PC-9 (cell line): ENCODE measurements around the gene PPIE. TPM values are rescaled to one million over a fixed set of nuclear protein-coding genes. Genes with fewer than 3 reads are reported as not detected.
A peak's percentile ranks its signal among the peaks of the same experiment; 100 is the strongest.

Experiments
- BruUV-seq: library from RNA; stranded (reverse); fragments of 400-500 nt; replicated peaks from 2 replicates; lab custom pipeline; 2021; lab: Mats Ljungman, UMichigan
- CTCF ChIA-PET: fragments of 300-600 bp; sonication (Branson Sonifier 250); formaldehyde crosslinking; loops from one replicate; lab custom pipeline; 2022; ENCODE audit warnings: antibody characterized with exemption; lab: Charles Lee
- POLR2A ChIA-PET: fragments of 300-600 bp; sonication (Branson Sonifier 250); formaldehyde crosslinking; loops from one replicate; lab custom pipeline; 2022; ENCODE audit warnings: antibody characterized with exemption; ENCODE audit not compliant: unreplicated experiment; lab: Charles Lee
- DNase-seq, 2 experiments: peaks; one replicate each; pipeline versions ENCODE4 v3.0.0 to v3.0.0-alpha.2; 2015 to 2022; ENCODE audit warnings: mixed read lengths in 1 of 2
- H2AFZ ChIP-seq: fragments of 200-600 bp; sonication (generic); 2 replicates; pipeline ENCODE4 v1.8.1; 2017; ENCODE audit warnings: antibody characterized with exemption
- H3F3A ChIP-seq: fragments of 200-600 bp; sonication (generic); 2 replicates; pipeline ENCODE4 v1.8.1; 2017; ENCODE audit warnings: antibody characterized with exemption, mild to moderate bottlenecking, low read depth; ENCODE audit not compliant: insufficient read depth
- H3K27ac ChIP-seq: fragments of 200-600 bp; sonication (generic); 2 replicates; pipeline ENCODE4 v1.6.1; 2016; ENCODE audit warnings: mixed run types
- H3K27me3 ChIP-seq: fragments of 200-600 bp; sonication (generic); 2 replicates; pipeline ENCODE4 v1.6.1; 2016; ENCODE audit warnings: low read depth, mixed run types; ENCODE audit not compliant: insufficient read depth
- H3K36me3 ChIP-seq: fragments of 200-600 bp; sonication (generic); 2 replicates; pipeline ENCODE4 v1.6.1; 2016; ENCODE audit warnings: low read depth, mixed run types
- H3K4me1 ChIP-seq: fragments of 200-600 bp; sonication (generic); replicated peaks from 2 replicates; pipeline ENCODE4 v1.6.1; 2016; ENCODE audit warnings: mixed run types; ENCODE audit not compliant: insufficient read depth
- H3K4me2 ChIP-seq: fragments of 200-600 bp; sonication (generic); 2 replicates; pipeline ENCODE4 v1.6.1; 2017; ENCODE audit warnings: mixed run types
- H3K4me3 ChIP-seq: fragments of 200-600 bp; sonication (generic); 2 replicates; pipeline ENCODE4 v1.6.1; 2016; ENCODE audit warnings: mixed run types
- H3K79me2 ChIP-seq: fragments of 200-600 bp; sonication (generic); 2 replicates; pipeline ENCODE4 v1.6.1; 2017; ENCODE audit warnings: low read depth, mixed run types
- H3K9me2 ChIP-seq: fragments of 200-600 bp; sonication (generic); 2 replicates; pipeline ENCODE4 v1.8.1; 2017; ENCODE audit warnings: mild to moderate bottlenecking; ENCODE audit not compliant: insufficient read depth
- H3K9me3 ChIP-seq: fragments of 200-600 bp; sonication (generic); 2 replicates; pipeline ENCODE4 v1.8.1; 2016; ENCODE audit warnings: low read depth; ENCODE audit not compliant: insufficient read depth
- H4K20me1 ChIP-seq: fragments of 200-600 bp; sonication (generic); 2 replicates; pipeline ENCODE4 v1.8.1; 2017; ENCODE audit not compliant: insufficient read depth
- EZH2 ChIP-seq: fragments of 200-600 bp; sonication (generic); IDR thresholded peaks from 2 replicates; pipeline ENCODE4 v1.8.0; 2017; ENCODE audit warnings: antibody characterized with exemption, low read depth
- intact Hi-C: fragments of 100-400 bp; cut with micrococcal nuclease; formaldehyde crosslinking; loops from one replicate; pipeline ENCODE4 v1.10.0; 2022; ENCODE audit not compliant: unreplicated experiment
- total RNA-seq: library from RNA; stranded (reverse); gene quantifications from 2 replicates; pipeline ENCODE4 v1.2.3, GENCODE V29; 2021
- TF ChIP-seq, protein P1 (sequence below): fragments of 200-600 bp; sonication (generic); conservative IDR thresholded peaks from 2 replicates; pipeline ENCODE4 v1.6.1; 2017; ENCODE audit warnings: mixed run types, antibody characterized with exemption, mild to moderate bottlenecking, moderate library complexity

PPIE gene
- total RNA-seq, 1 experiment from 2014 or later: 81.1 TPM

- Histone ChIP-seq H3K4me2 (no peak overlapping the region), H3K36me3 (no peaks in the 10 kb centered on the region), H3F3A (no peaks in the 10 kb centered on the region), H3K27ac (no peak overlapping the region), H3K9me3 (no peaks in the 10 kb centered on the region), H3K4me3 (no peak overlapping the region), H3K27me3 (peaks cover 12% of the 10 kb centered on the region; the same call in 1 of the 2 replicates), H2AFZ (no peak overlapping the region), H4K20me1 (no peaks in the 10 kb centered on the region), H3K4me1 (no peaks in the 10 kb centered on the region), H3K79me2 (no peaks in the 10 kb centered on the region), H3K9me2 (no peaks in the 10 kb centered on the region)
- ChIA-PET POLR2A (interaction anchor here (0.5 to 0.7 kb wide), 3 partner anchors 29 to 98 kb away, joined by 3 to 4 read pairs (median 3); no protein-coding TSS in a partner anchor), CTCF (no interaction called here)
- BruUV-seq: no TSS peak
- DNase-seq: no peak
- intact Hi-C loops: no loop called here
- TF ChIP-seq, protein P1, sequence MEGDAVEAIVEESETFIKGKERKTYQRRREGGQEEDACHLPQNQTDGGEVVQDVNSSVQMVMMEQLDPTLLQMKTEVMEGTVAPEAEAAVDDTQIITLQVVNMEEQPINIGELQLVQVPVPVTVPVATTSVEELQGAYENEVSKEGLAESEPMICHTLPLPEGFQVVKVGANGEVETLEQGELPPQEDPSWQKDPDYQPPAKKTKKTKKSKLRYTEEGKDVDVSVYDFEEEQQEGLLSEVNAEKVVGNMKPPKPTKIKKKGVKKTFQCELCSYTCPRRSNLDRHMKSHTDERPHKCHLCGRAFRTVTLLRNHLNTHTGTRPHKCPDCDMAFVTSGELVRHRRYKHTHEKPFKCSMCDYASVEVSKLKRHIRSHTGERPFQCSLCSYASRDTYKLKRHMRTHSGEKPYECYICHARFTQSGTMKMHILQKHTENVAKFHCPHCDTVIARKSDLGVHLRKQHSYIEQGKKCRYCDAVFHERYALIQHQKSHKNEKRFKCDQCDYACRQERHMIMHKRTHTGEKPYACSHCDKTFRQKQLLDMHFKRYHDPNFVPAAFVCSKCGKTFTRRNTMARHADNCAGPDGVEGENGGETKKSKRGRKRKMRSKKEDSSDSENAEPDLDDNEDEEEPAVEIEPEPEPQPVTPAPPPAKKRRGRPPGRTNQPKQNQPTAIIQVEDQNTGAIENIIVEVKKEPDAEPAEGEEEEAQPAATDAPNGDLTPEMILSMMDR: no peak
- TF ChIP-seq EZH2: no peak
Measured at GRCh38 chr1:39713557-39713956, 25.1 kb upstream of the PPIE start.

- H3K4me1 ChIP-seq: no peaks in the 10 kb centered on the region
- ChIA-PET POLR2A (no interaction called here), CTCF (no interaction called here)
- H2AFZ ChIP-seq: no peak overlapping the region
- H3K9me2 ChIP-seq: no peaks in the 10 kb centered on the region
- BruUV-seq: no TSS peak
- no peaks in the 10 kb centered on the region for H3K36me3 ChIP-seq
- H3K27ac ChIP-seq: no peak overlapping the region
- no peaks in the 10 kb centered on the region for H3K79me2 ChIP-seq
- no peaks in the 10 kb centered on the region for H3K9me3 ChIP-seq
- TF ChIP-seq, protein P1: no peak
- no peak for TF ChIP-seq EZH2
- no peak overlapping the region for H3K4me3 ChIP-seq
- no peak for DNase-seq
- H3F3A ChIP-seq: no peaks in the 10 kb centered on the region; the same call in 1 of the 2 replicates
- H4K20me1 ChIP-seq: no peaks in the 10 kb centered on the region
- no peak overlapping the region for H3K4me2 ChIP-seq
- intact Hi-C loops: loop anchor here (5.0 kb wide), 1 partner anchor 61 kb away; no protein-coding TSS in a partner anchor
- peaks cover 12% of the 10 kb centered on the region; the same call in 1 of the 2 replicates for H3K27me3 ChIP-seq
Measured at GRCh38 chr1:39717809-39718208, 20.9 kb upstream of the PPIE start.

DNA sequence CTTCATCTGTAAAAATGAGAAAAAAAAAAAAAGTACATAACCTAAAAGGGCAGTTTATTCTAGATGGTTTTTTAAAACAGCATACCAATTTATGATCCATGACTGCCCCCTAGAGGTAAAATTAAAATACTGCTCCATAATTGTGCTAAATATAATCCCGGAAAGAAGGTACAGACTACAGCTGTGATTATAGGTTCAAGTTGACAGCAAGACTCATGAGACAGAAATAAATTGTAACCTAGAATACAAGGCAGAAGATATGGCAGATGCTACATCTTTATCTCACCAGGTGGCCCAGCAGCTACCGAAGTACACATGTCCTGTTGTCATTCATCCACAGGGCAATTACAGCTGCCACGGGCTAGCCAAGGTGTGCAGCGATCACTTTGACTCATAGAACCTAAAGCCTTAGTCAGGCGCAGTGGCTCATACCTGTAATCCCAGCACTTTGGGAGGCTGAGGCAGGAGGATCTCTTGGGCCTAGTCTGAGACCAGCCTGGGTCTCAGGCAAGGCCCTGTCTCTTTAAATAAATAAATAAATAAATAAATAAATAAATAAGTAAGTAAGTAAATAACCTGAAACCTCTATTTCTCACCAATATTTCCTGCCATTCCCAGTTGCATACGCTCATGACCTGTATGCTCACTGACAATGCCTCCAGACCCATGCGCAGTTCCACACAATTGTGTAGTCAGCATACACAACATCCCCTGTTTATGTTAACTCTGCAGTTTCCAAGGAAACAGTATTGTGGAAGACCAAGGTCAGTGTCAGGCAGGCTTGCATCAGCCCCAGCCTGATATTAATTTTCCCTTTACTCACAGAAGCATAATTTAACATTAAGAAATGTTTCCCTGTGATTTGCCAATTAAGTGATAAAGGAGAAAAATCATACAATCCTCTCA, 18.3 kb upstream of the PPIE start:
- no peaks in the 10 kb centered on the region; the same call in 1 of the 2 replicates for H3F3A ChIP-seq
- ChIA-PET POLR2A (no interaction called here), CTCF (interaction anchor here (0.6 to 1.3 kb wide), 5 partner anchors 51 to 272 kb away, joined by 3 to 8 read pairs (median 4); no protein-coding TSS in a partner anchor)
- H3K4me1 ChIP-seq: no peaks in the 10 kb centered on the region
- no peak overlapping the region for H3K4me3 ChIP-seq
- H3K9me3 ChIP-seq: no peaks in the 10 kb centered on the region
- DNase-seq: peak; percentile 6 to 61
- no peaks in the 10 kb centered on the region for H3K9me2 ChIP-seq
- no TSS peak for BruUV-seq
- no peaks in the 10 kb centered on the region for H3K79me2 ChIP-seq
- H3K4me2 ChIP-seq: no peak overlapping the region
- no peaks in the 10 kb centered on the region for H4K20me1 ChIP-seq
- TF ChIP-seq EZH2: no peak
- TF ChIP-seq, protein P1: peak; percentile 89
- no peak overlapping the region for H2AFZ ChIP-seq
- H3K36me3 ChIP-seq: no peaks in the 10 kb centered on the region
- H3K27ac ChIP-seq: no peak overlapping the region
- intact Hi-C loops: loop anchor here (1.0 to 5.0 kb wide), 3 partner anchors 114 to 622 kb away; no protein-coding TSS in a partner anchor
- H3K27me3 ChIP-seq: peaks cover 5% of the 10 kb centered on the region; the same call in 1 of the 2 replicates
